GM19351 (cell line): Measurements from ENCODE around the gene OGDH.

Experiments
- ATAC-seq: cut with Tn5 transposase; IDR thresholded peaks from one replicate; pipeline ENCODE4 v1.9.1; 2021; ENCODE audit warnings: mild to moderate bottlenecking, moderate library complexity; ENCODE audit not compliant: unreplicated experiment

The OGDH gene

GRCh38 chr7:44757739-44758138 lies 151.3 kb downstream of the OGDH start:
- no peak for ATAC-seq
